Measurements from ENCODE around the gene FCN1. TPM values are rescaled to one million over a fixed set of nuclear protein-coding genes. Genes with fewer than 3 reads are reported as not detected.

The FCN1 gene
- total and polyA plus RNA-seq, 2 of the 8 experiments (the other 6 are each of a cell fraction or from before 2014, with no cell fraction given): not detected

- no peak for TF ChIP-seq SIN3A (conservative IDR thresholded peaks at IDR 0.05 in 1 of 2, IDR thresholded peaks at IDR 0.05 in 1 of 2; ENCODE audit: low read depth in 1 of 2, low read length in 2 of 2)
- no peak for TF ChIP-seq SIRT6 (IDR thresholded peaks at IDR 0.05; ENCODE audit: low read length)
- TF ChIP-seq RBBP5 (IDR thresholded peaks at IDR 0.05; ENCODE audit: borderline replicate concordance, low read depth, low read length): no peak
- TF ChIP-seq EGR1 (IDR thresholded peaks at IDR 0.05; ENCODE audit: borderline replicate concordance, low read depth, low read length): no peak
Measured at GRCh38 chr9:134868751-134869553, 48.8 kb downstream of the FCN1 start (continued).

All from H1 (cell line).